ENCODE measurements around the gene SLC7A11.

Gene SLC7A11

GRCh38 chr4:138205531-138206233 lies 36.5 kb downstream of the SLC7A11 start:
- no peak for DNase-seq (ENCODE audit: low read depth in 2 of 2)

GRCh38 chr4:138204507-138204906 lies 37.6 kb downstream of the SLC7A11 start:
- DNase-seq (ENCODE audit: low read depth in 2 of 2), result no peak

- no peak for DNase-seq (ENCODE audit: low read depth in 2 of 2)
These were observed 39.5 kb downstream of the SLC7A11 start for GRCh38 chr4:138202686-138203085.

GRCh38 chr4:138200236-138200590 lies 41.9 kb downstream of the SLC7A11 start:
- DNase-seq (ENCODE audit: low read depth in 2 of 2), result no peak

GRCh38 chr4:138199568-138200235 lies 42.4 kb downstream of the SLC7A11 start:
- DNase-seq (ENCODE audit: low read depth in 2 of 2), result no peak

GRCh38 chr4:138196153-138196552 lies 46.0 kb downstream of the SLC7A11 start:
- no peak for DNase-seq (ENCODE audit: low read depth in 2 of 2)

GRCh38 chr4:138193963-138194362 lies 48.2 kb downstream of the SLC7A11 start:
- no peak for DNase-seq (ENCODE audit: low read depth in 2 of 2)

GRCh38 chr4:138192113-138192512 lies 50.0 kb downstream of the SLC7A11 start:
- no peak for DNase-seq (ENCODE audit: low read depth in 2 of 2)

- DNase-seq (ENCODE audit: low read depth in 2 of 2), result no peak
These were observed 51.7 kb downstream of the SLC7A11 start for GRCh38 chr4:138190452-138190858.

- DNase-seq (ENCODE audit: low read depth in 2 of 2), result no peak
These were observed 52.9 kb downstream of the SLC7A11 start for GRCh38 chr4:138189206-138189605.

- DNase-seq (ENCODE audit: low read depth in 2 of 2), result no peak
These were observed 53.6 kb downstream of the SLC7A11 start for GRCh38 chr4:138188406-138189084.

- no peak for DNase-seq (ENCODE audit: low read depth in 2 of 2)
These were observed 56.1 kb downstream of the SLC7A11 start for GRCh38 chr4:138185859-138186645.

GRCh38 chr4:138184886-138185285 lies 57.3 kb downstream of the SLC7A11 start:
- DNase-seq (ENCODE audit: low read depth in 2 of 2), result no peak

GRCh38 chr4:138182838-138183426 lies 59.2 kb downstream of the SLC7A11 start:
- no peak for DNase-seq (ENCODE audit: low read depth in 2 of 2)

- no peak for DNase-seq (ENCODE audit: low read depth in 2 of 2)
These were observed 60.9 kb downstream of the SLC7A11 start for GRCh38 chr4:138181287-138181686.

GRCh38 chr4:138178566-138178965 lies 63.6 kb downstream of the SLC7A11 start:
- no peak for DNase-seq (ENCODE audit: low read depth in 2 of 2)

- no peak for DNase-seq (ENCODE audit: low read depth in 2 of 2)
These were observed 64.7 kb downstream of the SLC7A11 start for GRCh38 chr4:138177278-138177968.

GRCh38 chr4:138174981-138175794 lies 67.0 kb downstream of the SLC7A11 start:
- DNase-seq (ENCODE audit: low read depth in 2 of 2), result no peak

- DNase-seq (ENCODE audit: low read depth in 2 of 2), result no peak
These were observed 77.9 kb downstream of the SLC7A11 start for GRCh38 chr4:138164208-138164607.

GRCh38 chr4:138163171-138163570 lies 79.0 kb downstream of the SLC7A11 start:
- DNase-seq (ENCODE audit: low read depth in 2 of 2), result no peak

Measured in stimulated activated CD4-positive, alpha-beta T cell treated with anti-CD3 and anti-CD28 coated beads, Interleukin-15, amount 100 ng/mL, for 48 hours (primary cell).